Retina (tissue), 1 donor: Measurements from ENCODE around the gene INSYN1.
A peak's percentile ranks its signal among the peaks of the same experiment; 100 is the strongest.
"Not testable (repeated sequence)": the region's sequence is repeated elsewhere in the genome, so short reads cannot be mapped to it uniquely, and the experiment has no call there.

Source experiments
- DNase-seq: peaks from one replicate; pipeline ENCODE4 v3.0.0-alpha.2; 2016

INSYN1 gene

DNA sequence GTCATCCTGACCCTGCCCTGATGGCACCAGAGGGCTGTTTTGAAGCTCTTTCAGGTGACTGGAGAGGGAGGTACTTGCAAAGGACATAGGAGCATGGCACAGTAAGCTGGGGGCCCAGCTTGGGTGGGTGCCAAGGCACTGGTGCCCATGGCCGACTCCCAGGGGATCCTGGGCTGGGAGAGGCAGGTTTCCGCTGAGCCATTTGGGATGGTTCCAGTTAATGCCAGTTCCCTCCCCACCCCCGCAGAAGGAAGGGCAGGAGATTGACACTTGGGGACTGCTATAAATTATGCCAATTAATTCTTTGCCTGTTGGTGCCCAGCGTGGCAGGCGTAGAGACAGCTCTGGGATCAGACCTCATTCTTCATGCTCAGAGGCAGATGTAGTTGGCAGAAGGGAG is 42.8 kb downstream of the INSYN1 start:
- no peak for DNase-seq

- DNase-seq: no peak
These were observed 43.5 kb downstream of the INSYN1 start for GRCh38 chr15:73709686-73710085.

DNA sequence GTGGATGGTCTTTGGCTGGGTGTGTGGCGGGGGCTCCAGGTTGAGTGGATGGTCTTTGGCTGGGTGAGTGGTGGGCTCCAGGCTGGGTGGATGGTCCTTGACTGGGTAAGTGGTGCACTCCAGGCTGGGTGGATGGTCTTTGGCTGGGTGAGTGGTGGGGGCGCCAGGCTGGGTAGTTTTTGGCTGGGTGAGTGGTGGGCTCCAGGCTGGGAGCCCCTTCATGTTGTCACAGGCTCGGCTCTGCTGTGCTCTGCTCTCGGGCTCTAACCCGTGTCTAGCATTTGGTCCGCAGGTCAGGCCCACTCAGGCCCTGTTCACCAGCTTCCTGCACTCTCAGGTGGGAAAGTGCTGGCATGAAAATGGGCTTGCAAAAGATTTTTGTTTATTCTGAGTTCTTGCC is 43.9 kb downstream of the INSYN1 start:
- no peak for DNase-seq

- no peak for DNase-seq
These were observed 44.5 kb downstream of the INSYN1 start for GRCh38 chr15:73708691-73709090.

GRCh38 chr15:73704869-73705645 is 48.1 kb downstream of the INSYN1 start:
- DNase-seq: peak; percentile 66

GRCh38 chr15:73704142-73704868 is 48.8 kb downstream of the INSYN1 start:
- DNase-seq: peak; percentile 24

GRCh38 chr15:73703601-73704000 is 49.5 kb downstream of the INSYN1 start:
- not testable (repeated sequence) for DNase-seq

DNA sequence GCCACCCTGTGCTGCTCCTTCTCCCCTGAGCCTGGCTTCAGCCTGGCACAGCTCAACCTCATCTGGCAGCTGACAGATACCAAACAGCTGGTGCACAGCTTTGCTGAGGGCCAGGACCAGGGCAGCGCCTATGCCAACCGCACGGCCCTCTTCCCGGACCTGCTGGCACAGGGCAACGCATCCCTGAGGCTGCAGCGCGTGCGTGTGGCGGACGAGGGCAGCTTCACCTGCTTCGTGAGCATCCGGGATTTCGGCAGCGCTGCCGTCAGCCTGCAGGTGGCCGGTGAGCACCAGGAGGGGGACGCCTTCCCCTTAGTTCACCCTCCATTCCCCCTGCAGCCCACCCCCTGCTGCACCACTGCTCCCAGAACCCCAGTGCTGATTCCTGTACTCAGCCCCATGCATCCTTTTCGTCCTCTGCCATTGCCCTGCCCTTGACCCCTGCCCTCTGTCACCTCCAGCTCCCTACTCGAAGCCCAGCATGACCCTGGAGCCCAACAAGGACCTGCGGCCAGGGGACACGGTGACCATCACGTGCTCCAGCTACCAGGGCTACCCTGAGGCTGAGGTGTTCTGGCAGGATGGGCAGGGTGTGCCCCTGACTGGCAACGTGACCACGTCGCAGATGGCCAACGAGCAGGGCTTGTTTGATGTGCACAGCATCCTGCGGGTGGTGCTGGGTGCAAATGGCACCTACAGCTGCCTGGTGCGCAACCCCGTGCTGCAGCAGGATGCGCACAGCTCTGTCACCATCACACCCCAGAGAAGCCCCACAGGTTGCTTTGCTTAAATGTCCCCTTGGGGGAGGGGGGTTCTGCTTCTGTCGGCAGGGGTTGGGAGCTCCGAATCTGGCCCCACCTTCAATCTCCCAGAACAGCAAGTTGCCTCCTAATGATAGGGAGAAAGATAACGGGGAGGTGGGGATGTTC is 50.6 kb downstream of the INSYN1 start:
- DNase-seq: not testable (repeated sequence)

DNA sequence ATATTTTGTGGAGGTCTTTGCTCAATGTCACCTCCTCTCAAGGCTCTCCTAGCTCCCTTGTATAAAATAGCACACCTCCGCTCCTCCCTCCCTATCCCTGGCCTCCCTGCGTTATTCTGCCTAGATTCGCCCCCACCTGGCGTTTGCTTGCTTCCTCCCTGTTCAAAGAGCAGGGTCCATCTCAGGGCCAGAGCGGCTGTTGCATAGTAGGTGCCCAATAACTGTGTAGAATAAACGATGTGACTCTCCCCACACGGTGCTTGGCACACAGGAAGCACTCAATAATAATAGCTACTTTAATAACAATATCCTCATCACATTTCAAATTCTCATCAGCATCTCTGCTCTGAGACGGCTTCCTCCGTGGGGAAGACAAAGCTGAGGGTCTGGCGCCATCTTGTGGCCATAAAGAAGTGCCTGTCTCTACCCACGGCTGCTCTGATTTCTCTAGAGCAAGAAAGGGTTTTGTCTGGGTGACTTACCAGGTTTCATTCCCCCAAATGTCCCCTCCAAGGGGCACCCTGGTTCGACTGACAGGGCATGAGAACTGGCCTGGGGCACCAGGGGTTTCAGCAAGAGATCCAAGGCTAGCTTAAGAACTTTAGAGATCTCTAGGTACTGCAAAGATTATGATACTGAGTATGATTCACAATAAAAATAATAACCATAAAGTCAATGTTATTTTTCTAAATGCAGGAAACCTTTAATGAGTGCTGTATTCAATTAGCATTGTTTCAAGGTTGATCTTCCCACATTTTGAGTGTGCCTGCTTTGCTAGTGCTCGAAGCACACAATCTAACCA is 52.9 kb downstream of the INSYN1 start:
- peak; percentile 77 for DNase-seq

DNA sequence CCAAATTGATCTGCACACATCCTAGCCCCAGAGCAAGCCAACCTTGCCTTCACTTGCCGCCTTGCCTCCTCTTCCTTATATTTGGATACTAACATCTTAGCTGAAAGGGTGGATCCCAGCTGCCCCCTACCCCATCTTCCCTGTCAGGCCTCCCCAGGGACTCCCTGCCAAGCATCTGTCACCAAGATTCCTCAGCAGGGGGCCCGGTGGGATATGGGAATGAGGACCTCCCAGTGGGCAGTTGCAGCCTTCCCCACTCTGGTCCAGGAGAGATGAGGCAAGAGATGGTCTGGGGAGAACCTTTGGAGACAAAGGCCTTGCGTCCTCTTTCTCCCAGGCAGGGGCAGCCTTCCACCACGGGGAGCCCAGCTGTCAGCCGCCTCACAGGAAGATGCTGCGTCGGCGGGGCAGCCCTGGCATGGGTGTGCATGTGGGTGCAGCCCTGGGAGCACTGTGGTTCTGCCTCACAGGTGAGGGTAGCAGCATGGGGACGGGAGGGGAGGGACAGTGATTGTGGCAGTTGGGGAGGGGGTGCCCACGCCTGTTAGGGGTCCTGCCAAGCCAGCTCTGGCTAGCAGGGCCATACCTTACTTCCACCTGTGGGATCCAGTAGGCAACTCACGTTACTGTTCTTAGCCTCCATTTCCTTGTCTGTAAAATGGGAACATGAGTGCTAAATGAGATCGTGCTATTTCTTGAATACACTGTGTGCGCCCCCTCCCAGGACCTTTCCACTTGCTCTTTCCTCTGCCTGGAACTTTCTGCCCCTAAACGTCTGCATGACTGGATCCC is 53.7 kb downstream of the INSYN1 start:
- DNase-seq: no peak

DNA sequence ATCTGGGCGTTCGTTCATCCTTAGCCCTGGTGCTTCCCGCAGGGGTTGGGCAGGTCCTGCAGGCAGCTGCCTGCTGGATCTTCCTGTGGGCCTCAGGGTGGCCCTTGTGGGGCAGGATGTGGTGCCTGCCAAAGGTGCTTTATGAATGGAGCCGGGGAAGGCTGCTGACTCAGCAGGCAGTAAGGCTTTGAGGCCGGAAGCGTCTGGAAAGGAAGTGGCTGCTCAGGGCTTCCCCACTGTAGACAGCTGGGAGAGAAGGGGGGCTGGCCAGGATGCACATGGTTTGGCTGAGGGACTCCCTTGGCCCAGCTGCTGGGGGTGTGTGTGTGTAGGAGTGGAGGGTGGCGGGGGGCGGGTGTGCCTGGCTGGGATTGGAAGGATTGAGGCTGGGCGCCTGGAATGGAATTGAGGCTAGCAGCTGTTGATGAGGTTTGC is 56.1 kb downstream of the INSYN1 start:
- peak; percentile 47 for DNase-seq

GRCh38 chr15:73696641-73697001 is 56.5 kb downstream of the INSYN1 start:
- no peak for DNase-seq

- no peak for DNase-seq
These were observed 57.1 kb downstream of the INSYN1 start for GRCh38 chr15:73695773-73696640.

GRCh38 chr15:73694419-73694818 is 58.7 kb downstream of the INSYN1 start:
- DNase-seq: no peak

- no peak for DNase-seq
These were observed 61.8 kb downstream of the INSYN1 start for GRCh38 chr15:73691396-73691795.

DNA sequence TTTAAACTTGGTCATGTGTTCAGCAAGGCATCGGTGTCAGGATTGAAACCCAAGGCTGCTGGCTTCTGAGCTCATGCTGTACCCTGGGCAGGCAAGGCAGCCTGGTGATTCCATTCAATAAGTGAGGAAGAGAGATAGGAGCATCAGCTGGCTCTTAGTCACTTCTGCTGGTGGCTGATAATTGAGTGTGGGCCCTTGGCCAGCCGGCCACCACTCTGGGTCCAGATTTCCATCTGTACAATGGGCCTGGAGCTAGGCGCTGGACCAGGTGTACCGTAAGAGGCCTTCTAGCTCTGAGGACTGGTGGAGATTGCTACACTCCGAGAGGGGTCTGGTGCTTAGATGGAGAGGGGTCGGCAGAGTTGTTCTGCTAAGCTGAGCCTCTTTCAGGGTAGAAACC is 64.7 kb downstream of the INSYN1 start:
- DNase-seq: no peak

GRCh38 chr15:73687351-73687750 is 65.8 kb downstream of the INSYN1 start:
- DNase-seq: no peak

- DNase-seq: no peak
These were observed 66.3 kb downstream of the INSYN1 start for GRCh38 chr15:73686781-73687256.

GRCh38 chr15:73685981-73686380 is 67.2 kb downstream of the INSYN1 start:
- no peak for DNase-seq
